Measurements from ENCODE around the gene ANK3. TPM values are rescaled to one million over a fixed set of nuclear protein-coding genes. Genes with fewer than 3 reads are reported as not detected.

ANK3 gene
- total RNA-seq, 1 donor from 2014 or later, result 65.3 TPM

GRCh38 chr10:60310740-60311139 is 78.9 kb downstream of the ANK3 start:
- no peak for TF ChIP-seq POLR2AphosphoS5 (IDR thresholded peaks at IDR 0.05; ENCODE audit: insufficient read depth in 1 of 2, low read depth in 1 of 2)
- no peak for TF ChIP-seq POLR2A (IDR thresholded peaks at IDR 0.05)
- TF ChIP-seq CTCF (IDR thresholded peaks at IDR 0.05), result no peak
- Histone ChIP-seq H3K9me3 (no peaks in the 10 kb centered on the region), H3K27ac (no peak overlapping the region), H3K27me3 (no peaks in the 10 kb centered on the region), H3K4me3 (no peak overlapping the region), H3K4me1 (no peaks in the 10 kb centered on the region), H3K36me3 (no peaks in the 10 kb centered on the region)
- intact Hi-C loops (cut with DNase I), result no loop called here
- no peak for DNase-seq (ENCODE audit: extremely low spot score in 2 of 2)

GRCh38 chr10:60309891-60310290 is 79.8 kb downstream of the ANK3 start:
- no peak for DNase-seq (ENCODE audit: extremely low spot score in 2 of 2)
- intact Hi-C loops (cut with DNase I), result no loop called here
- H3K27ac ChIP-seq, result no peak overlapping the region

GRCh38 chr10:60309371-60309770 is 80.3 kb downstream of the ANK3 start:
- intact Hi-C loops (cut with DNase I), result no loop called here
- no peaks in the 10 kb centered on the region for H3K27me3 ChIP-seq
- H3K27ac ChIP-seq, result no peak overlapping the region
- H3K36me3 ChIP-seq, result no peaks in the 10 kb centered on the region
- TF ChIP-seq CTCF (IDR thresholded peaks at IDR 0.05), result no peak
- TF ChIP-seq POLR2AphosphoS5 (IDR thresholded peaks at IDR 0.05; ENCODE audit: insufficient read depth in 1 of 2, low read depth in 1 of 2), result no peak
- TF ChIP-seq POLR2A (IDR thresholded peaks at IDR 0.05), result no peak
- no peak for DNase-seq (ENCODE audit: extremely low spot score in 2 of 2)
- H3K4me1 ChIP-seq, result no peaks in the 10 kb centered on the region
- H3K4me3 ChIP-seq, result no peak overlapping the region
- no peaks in the 10 kb centered on the region for H3K9me3 ChIP-seq

More at GRCh38 chr10:60309891-60310290, 79.8 kb downstream of the ANK3 start:
- Histone ChIP-seq H3K27me3 (no peaks in the 10 kb centered on the region), H3K4me1 (no peaks in the 10 kb centered on the region), H3K4me3 (no peak overlapping the region), H3K9me3 (no peaks in the 10 kb centered on the region), H3K36me3 (no peaks in the 10 kb centered on the region)
- TF ChIP-seq CTCF (IDR thresholded peaks at IDR 0.05) (no peak), POLR2AphosphoS5 (IDR thresholded peaks at IDR 0.05; ENCODE audit: insufficient read depth in 1 of 2, low read depth in 1 of 2) (no peak), POLR2A (IDR thresholded peaks at IDR 0.05) (no peak)

- no peak for DNase-seq (ENCODE audit: extremely low spot score in 2 of 2)
- Histone ChIP-seq H3K36me3 (no peaks in the 10 kb centered on the region), H3K4me3 (no peak overlapping the region), H3K27me3 (no peaks in the 10 kb centered on the region), H3K9me3 (no peaks in the 10 kb centered on the region), H3K4me1 (no peaks in the 10 kb centered on the region), H3K27ac (no peak overlapping the region)
- TF ChIP-seq CTCF (IDR thresholded peaks at IDR 0.05) (no peak), POLR2AphosphoS5 (IDR thresholded peaks at IDR 0.05; ENCODE audit: insufficient read depth in 1 of 2, low read depth in 1 of 2) (no peak), POLR2A (IDR thresholded peaks at IDR 0.05) (no peak)
- intact Hi-C loops (cut with DNase I), result no loop called here
Observed at GRCh38 chr10:60305380-60305892, 84.2 kb downstream of the ANK3 start.

GRCh38 chr10:60304829-60305379 is 84.8 kb downstream of the ANK3 start:
- Histone ChIP-seq H3K4me3 (no peak overlapping the region), H3K27ac (no peak overlapping the region), H3K27me3 (no peaks in the 10 kb centered on the region), H3K36me3 (no peaks in the 10 kb centered on the region), H3K4me1 (no peaks in the 10 kb centered on the region), H3K9me3 (no peaks in the 10 kb centered on the region)
- intact Hi-C loops (cut with DNase I), result no loop called here
- no peak for DNase-seq (ENCODE audit: extremely low spot score in 2 of 2)
- TF ChIP-seq CTCF (IDR thresholded peaks at IDR 0.05), result no peak
- no peak for TF ChIP-seq POLR2A (IDR thresholded peaks at IDR 0.05)
- no peak for TF ChIP-seq POLR2AphosphoS5 (IDR thresholded peaks at IDR 0.05; ENCODE audit: insufficient read depth in 1 of 2, low read depth in 1 of 2)

Data from vagina (tissue), 2 donors.